ENCODE data around the gene CYP1B1.

DNA sequence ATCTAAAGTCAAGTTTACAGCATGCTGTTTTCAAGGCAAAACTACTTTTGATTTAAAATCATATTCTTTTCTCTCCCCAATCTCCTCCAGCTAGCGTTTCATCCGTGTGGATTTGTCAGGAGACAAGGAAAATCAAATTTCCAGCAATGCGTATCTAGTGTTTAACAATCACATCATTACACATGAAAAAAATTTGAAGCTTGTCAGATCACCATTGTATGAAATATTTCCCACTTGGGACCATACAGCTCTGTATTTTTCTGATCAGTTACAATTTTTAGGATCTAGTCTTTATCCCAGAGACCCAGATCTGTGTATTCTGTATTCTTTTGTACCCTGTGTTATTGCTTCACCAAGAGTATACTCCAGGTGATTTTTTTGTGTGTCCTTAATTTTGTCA is 28.6 kb upstream of the CYP1B1 start:
- no peak for TF ChIP-seq EZH2 (IDR thresholded peaks at IDR 0.05)
- TF ChIP-seq, protein P1, sequence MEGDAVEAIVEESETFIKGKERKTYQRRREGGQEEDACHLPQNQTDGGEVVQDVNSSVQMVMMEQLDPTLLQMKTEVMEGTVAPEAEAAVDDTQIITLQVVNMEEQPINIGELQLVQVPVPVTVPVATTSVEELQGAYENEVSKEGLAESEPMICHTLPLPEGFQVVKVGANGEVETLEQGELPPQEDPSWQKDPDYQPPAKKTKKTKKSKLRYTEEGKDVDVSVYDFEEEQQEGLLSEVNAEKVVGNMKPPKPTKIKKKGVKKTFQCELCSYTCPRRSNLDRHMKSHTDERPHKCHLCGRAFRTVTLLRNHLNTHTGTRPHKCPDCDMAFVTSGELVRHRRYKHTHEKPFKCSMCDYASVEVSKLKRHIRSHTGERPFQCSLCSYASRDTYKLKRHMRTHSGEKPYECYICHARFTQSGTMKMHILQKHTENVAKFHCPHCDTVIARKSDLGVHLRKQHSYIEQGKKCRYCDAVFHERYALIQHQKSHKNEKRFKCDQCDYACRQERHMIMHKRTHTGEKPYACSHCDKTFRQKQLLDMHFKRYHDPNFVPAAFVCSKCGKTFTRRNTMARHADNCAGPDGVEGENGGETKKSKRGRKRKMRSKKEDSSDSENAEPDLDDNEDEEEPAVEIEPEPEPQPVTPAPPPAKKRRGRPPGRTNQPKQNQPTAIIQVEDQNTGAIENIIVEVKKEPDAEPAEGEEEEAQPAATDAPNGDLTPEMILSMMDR (IDR thresholded peaks at IDR 0.05): no peak

Data from neural progenitor cell (in vitro differentiated cells).